Fibroblast of upper back skin (primary cell): ENCODE measurements around the gene FAM8A1.

ENCODE experiments used
- DNase-seq: peaks from one replicate; pipeline ENCODE4 v3.0.0-alpha.2; 2013

The FAM8A1 gene

DNA sequence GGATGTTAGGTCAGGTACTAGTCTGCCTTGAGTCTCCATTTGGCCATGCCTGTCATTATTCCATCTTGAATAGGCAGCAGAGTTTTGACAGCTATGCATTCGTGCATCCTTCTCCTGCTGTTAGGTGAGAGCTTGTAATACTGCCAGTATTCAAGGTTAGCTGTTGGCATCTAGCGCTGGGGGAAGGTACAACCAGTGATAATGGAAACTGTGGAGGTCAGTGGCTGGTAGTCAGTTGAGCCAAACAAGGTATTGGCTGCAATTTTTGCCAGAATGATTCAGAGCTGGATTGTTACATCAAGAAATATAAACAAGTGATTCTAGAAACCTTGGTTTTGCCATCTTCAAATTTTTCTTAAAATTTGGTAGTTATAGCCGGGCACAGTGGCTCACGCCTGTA, 6.5 kb downstream of the FAM8A1 start:
- no peak for DNase-seq

DNA sequence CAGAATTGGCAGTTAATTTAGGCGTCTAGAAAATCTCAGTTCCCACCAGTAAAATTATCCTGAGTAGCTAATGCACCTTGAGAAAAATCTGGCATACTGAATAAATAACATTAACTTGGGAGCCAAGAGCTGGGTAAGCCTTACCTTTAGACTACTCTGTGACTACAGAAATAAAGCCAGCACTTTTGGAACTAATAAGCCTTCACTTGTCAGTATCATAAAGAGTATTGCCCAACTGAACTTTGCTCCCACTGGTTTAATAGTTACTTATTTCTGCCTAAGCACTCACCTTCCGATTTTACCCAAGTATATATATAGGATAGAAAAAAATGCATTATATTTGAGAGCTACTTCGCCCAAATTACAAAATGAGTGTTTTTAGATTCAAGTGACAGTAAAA, 10.7 kb downstream of the FAM8A1 start:
- DNase-seq = no peak

DNA sequence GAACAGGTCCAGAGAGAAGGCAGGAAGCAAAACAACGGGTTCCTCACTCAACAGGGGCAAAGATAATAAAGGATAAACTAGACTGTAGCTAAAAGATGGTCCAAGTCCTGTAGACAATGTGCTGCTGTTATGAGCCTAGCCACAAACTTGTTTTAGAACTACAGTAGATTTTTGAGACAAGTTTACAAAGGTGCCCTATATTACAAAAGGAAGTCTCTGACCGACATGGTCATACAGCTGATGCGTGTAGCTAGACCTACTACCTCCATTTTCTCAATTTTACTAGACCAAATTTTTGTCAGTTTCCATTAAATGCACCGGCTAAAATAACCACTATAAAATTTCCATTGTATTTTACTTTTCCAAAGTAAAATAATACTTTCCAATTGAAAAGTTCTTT, 11.9 kb downstream of the FAM8A1 start:
- no peak for DNase-seq

DNA sequence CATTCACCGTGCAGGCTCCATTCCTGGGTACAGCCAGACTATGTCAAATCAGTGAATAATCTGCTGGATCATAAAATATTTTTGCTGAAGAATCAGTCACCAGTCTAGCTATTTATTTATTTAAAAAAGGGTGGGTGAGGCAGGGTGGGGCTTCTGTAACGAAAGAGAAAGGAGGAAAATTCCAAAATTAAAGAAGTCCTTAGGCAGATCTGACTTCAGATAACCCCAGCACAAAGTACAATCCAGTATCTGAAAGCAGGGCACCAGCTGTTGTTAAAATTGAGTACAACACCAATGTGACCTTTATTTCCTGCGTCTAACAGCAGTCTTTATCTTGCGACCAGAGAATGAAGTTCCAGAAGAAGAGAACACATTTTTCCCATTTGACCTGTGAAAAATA, 15.7 kb downstream of the FAM8A1 start:
- no peak for DNase-seq

DNA sequence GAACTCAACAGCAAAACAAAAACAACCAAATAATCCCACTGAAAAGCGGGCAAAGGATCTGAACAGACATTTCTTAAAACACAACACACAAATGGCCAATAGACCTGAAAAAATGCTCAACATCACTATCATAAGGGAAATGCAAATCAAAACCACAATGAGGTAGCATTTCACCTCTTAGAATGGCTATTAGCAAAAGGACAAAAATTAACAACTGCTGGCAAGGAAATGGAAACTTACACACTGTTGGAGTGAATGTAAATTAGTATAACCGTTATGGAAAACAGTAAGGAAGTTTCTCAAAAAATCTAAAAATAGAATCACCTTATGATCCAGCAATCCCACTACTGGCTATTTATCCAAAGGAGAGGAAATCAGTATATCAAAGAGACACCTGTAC, 20.9 kb downstream of the FAM8A1 start:
- DNase-seq = no peak

DNA sequence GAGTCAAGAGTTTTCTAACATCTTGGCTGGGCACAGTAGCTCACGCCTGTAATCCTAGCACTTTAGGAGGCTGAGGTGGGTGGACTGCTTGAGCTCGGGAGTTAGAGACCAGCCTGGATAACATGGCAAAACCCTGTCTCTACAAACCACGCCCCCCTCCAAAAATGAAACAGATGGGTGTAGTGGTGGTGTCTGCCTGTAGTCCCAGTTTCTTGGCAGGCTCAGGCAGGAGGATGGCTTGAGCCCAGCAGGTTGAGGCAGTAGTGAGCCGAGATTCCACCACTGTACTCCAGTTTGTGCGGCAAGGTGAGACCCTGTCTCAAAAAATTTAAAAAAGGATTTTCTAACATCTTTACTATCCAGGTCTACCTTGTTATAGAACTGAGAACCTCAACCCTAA, 22.0 kb downstream of the FAM8A1 start:
- no peak for DNase-seq

DNA sequence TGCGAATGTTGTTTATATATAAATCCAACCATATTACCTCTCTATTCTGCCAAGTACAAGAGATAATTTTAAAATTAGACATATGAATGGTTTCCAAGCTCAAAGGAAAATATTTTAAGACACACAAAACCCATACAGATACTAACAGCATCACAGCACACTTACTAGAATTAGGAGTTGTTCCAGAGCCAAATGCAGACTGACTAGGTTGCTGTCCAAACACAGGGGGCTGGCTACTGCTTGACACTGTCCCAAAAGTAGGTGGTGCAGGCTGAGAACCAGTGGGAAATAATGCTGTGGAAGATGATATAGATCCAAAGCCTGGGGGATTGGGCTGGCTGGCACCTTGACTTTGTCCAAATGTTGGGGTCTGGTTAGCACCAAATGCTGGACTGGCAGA, 24.3 kb downstream of the FAM8A1 start:
- DNase-seq = no peak

DNA sequence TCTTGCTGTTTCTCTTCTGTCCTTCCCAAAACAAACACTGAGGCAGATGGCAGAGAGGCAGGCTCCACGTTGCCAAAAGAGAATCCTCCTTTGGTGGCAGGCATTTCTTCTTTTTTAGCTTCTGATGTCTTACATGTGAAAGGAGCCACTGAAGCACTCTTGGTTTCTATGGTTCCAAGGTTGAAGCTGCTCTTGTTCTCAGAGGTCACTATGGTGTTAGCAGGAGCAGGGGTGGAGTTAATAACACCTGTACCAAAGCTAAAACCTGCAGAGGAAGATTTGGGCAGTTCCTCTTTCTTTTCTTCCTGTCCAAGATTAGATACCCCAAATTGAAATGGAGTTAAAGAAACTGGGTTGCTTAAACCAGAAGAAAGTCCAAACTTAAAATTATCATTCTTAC, 28.8 kb downstream of the FAM8A1 start:
- DNase-seq = no peak

DNA sequence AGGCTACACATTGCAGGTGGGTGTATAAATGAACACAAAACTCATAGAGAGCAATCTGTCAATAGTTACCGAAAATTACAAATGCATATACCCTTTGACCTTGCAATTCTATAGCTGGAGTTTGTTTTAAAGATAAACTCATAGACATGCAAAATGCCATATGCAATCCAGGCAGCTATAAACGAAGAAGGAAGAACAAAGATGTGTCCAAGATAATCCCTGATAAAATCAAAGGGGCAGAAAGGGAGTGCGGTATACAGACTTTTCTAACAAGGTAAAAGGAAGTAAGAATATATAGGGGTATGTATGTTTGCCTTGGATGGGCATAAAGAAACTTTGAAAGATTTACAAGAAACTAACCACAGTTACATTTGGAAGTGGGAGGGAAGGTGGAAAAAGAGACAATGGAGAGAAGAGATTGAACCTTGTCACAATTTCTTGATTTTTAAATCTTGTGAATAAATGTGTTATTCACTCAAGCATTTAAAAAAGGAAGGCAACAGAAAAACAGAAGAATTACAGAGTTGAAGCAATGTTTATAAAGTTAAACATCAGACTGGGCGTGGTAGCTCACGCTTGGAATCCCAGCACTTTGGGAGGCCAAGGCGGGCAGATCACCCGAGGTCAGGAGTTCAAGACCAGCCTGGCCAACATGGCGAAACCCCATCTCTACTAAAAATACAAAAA, 29.9 kb downstream of the FAM8A1 start:
- no peak for DNase-seq

DNA sequence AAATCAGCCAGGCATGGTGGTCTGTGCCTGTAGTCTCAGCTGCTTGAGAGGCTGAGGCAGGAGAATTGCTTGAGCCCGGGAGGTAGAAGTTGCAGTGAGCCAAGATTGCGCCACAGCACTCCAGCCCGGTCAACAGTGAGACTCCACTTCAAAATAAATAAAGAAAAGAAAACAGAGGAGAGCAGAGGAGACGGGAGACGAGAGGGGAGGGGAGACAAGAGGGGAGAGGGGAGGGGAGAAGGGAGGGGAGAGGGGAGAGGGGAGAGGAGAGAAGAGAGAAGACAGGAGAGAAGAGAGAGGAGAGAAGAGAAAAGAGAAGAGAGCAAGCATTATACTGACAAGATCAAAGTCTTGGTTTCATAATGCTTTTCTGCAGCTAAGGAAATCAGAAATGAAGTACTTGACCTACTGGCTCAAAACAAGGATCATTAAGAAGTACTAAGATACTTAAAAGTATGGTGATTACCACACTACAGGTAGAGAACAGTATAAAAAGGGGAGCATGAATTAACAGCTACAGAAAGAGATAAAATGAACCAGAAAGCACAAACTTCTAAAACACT, 30.5 kb downstream of the FAM8A1 start:
- no peak for DNase-seq

DNA sequence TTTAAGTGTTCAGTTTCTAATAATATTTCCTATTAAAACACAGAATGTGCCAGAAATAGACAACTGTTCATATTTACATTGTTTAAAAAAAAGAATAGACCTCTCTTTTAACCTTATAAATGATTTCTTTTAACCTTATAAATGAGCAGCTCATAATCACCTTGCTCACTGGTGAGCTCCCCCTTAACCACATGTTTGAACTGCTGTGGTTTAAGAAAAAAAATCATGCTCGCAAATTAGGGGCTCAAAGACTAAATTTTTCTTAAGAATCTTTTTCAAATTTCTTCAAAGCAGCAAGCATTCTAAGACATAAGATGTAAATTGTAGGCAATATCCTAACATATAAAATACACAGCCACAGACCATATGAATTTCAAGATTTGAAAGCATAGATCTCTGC, 32.8 kb downstream of the FAM8A1 start:
- DNase-seq = no peak

DNA sequence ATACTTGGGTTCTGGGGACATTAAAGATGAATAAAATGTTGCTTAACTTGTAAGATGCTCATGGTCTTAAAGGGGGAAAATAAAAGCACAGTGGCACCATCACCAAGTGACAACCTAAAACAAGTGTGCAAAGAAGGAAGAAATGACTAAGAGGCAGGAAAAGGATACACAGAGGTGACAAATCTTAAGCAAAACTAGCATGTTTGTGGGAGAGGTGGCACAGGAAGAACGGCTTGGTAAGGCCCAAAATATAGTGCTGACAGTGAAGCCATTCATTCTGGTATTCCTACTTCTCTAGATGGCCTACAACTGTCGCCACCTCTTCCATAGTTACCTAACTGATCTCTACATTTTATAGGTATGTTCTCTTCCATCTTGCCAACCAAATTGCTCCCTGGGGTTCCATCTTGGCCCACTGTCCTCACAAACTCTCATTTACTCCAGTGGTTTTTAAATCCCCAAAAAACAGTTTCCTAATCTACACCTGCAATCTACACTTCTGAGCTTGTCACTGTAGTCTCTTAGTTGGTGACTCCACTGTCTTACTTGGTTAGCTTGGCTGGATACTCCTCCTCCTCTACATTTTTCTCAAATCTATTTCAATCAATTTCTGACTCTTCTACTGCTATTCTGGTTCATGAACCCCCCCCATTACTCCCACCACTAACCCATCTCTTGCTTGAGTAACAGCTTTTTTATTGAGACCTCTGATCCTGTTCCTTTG, 33.5 kb downstream of the FAM8A1 start:
- DNase-seq = no peak

DNA sequence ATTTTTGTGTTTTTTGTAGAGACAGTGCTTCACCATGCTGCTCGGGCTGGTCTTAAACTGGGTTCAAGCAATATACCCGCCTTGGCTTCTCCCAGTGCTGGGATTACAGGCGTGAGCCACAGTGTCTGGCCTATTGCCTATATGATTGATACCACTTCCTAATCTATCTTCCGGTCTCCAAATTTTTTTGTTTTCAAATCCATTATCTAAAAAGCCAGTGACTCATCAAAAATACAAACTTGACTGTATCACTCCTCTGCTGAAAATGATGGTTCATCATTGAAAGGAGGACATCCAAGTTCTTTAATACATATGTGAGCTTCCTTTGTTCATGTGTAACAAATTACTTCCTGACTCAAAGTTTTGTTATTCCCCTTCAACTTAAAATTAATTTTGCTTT, 35.5 kb downstream of the FAM8A1 start:
- no peak for DNase-seq

DNA sequence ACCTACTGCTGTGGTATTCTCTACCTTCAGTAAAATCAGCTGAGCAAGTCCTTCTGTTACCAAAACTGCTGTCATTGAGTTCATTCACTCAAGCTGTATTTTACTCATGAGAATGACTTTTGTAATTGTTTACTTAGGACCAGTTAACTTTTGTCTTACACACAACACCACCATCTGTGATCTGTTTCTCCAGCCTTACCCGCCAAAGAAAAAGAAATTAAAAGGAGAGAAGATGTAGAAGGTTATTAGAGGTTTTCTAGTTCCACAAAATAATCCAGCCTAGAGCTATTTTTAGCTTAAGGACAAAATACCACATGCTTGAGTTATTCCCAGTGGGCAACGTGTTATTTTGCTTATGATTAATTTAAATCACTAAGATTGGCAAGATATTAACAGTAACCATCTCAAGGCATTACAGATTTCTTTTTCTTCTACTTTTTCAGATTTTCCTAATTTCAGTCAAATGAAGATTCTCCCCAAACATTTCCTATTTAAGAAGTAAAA, 38.2 kb downstream of the FAM8A1 start:
- DNase-seq = peak; percentile 3

DNA sequence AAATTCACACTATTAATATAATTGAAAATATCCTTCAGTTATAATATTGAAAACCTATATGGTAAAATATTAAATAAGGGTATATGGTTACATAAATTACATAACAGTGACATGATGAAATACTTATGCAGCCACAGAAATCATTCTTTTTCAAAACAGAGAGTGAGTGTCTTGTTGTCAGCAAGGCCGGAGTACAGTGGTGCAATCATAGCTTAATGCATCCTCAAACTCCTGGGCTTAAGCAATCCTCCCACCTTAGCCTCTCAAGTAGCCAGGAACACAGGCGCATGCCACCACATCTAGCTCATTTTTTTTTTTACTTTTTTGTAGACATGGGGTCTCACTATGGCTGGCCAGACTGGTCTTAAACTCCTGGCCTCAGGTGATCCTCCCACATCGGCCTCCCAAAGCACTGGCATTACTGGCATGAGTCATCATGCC, 40.4 kb downstream of the FAM8A1 start:
- peak; percentile 40 for DNase-seq

DNA sequence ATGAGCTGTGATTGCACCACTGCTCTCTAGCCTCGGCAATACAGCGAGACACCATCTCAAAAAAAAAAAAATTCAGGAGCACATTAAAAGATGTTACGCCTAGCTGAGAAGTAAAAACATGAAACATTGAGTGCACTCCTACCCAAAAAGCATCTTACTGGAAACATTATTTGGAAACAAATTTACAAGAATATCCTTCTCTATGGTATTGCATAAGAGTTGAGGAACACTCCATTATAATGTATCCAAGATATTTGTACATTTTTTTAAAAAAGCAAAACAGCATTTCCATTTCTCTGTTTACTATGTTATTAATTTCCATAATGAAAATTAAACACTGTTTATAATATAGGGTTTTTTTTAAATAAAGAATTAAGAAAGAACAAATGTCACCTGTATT, 48.6 kb downstream of the FAM8A1 start:
- no peak for DNase-seq

DNA sequence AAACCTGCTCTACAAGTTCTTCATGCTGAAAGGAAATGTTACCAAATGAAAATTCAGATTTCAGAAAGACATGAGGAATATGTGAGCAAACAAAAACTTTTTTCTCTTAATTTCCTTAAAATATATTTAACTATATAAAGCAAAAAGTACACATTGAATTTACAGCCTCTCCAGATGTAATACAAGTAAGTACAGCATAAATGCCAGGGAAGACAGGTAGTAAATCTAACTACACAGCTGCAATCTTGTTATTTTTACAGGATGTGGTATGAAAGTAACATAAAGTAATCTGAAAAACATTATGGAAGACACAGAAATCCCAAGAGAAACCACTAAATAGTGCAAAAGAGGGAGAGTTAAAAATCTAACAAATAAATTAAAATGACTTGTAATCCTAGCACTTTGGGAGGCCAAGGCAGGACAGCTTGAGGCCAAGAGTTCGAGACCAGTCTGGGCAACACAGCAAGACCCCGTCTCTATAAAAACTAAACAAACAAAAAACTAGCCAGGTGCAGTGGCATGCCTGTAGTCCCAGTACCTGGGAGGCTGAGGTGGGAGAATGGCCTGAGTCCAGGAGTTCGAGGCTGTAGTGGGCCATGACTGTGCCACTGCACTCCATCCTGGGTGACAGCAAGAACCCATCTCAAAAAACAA, 50.7 kb downstream of the FAM8A1 start:
- no peak for DNase-seq

DNA sequence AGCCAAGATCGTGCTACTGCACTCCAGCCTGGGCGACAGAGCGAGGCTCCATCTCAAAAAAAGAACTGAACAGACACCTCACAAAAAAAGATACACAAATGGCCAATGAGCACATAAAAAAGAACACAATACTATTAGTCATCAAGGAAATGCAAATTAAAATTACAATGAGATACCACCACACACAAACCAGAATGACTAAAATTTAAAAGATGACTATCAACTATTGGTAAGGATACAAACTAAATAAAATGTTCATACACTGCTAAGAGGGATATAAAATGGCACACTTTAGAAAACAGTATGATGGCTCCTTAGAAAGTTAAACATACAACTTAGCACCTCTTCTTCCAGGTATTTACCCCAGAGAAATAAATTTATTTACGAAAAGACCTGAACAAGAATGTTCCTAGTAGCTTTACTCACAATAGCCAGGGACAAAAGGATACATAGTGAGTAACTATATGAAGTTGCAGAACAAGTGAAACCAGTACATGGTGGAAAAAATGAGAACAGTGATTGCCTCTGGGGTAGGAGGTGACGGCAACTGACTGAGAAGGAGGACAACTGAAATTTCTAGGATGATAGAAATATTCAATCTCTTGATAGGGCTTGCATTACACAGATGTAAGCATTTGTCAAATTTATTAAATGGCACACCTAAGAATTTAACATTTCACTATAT, 53.2 kb downstream of the FAM8A1 start:
- no peak for DNase-seq

DNA sequence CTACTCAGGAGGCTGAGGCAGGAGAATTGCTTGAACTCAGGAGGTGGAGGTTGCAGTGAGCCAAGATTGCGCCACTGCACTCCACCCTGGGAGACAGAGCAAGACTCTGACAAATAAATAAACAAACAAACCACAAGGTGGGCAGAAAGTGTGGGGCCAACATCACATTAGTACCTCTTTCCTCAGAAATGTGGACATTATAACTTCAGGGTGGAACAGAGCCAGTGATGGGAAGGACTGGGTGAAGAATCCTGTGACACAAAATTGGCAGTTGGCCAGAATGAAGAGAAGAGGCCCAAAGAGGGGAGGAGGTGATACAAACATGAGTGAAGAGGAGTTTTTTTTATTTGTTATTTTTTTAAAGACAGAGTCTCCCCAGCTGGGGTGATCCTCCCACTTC, 56.0 kb downstream of the FAM8A1 start:
- peak; percentile 6 for DNase-seq

DNA sequence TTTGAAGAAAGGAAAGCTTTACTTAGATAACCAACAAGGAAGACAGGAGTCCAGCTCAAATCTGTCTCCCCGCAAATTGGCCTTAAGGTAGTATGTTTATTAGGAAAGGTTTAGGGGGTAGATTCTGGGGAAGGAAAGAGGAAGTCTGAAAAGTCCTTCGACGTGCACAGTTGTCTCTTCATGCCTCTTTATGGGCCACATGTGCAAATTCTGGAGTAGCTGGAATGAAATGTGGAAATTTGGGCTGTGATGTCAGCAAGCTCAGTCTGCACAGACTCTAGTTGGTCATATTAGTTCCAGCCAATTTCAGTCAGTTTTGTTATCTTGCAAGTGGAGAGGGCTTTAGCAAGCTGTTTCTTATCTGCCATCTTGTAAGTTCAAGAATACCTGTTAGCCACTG, 56.5 kb downstream of the FAM8A1 start:
- no peak for DNase-seq
